Activated T-cell treated with anti-CD3 and anti-CD28 coated beads for 24 hours (primary cell): ENCODE measurements around the gene CHAD.
A peak's percentile ranks its signal among the peaks of the same experiment; 100 is the strongest.

Experiments used
- DNase-seq: peaks from one replicate; pipeline ENCODE4 v3.0.0-alpha.2; 2020; ENCODE audit warnings: low read depth

The CHAD gene, protein sequence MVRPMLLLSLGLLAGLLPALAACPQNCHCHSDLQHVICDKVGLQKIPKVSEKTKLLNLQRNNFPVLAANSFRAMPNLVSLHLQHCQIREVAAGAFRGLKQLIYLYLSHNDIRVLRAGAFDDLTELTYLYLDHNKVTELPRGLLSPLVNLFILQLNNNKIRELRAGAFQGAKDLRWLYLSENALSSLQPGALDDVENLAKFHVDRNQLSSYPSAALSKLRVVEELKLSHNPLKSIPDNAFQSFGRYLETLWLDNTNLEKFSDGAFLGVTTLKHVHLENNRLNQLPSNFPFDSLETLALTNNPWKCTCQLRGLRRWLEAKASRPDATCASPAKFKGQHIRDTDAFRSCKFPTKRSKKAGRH

DNA sequence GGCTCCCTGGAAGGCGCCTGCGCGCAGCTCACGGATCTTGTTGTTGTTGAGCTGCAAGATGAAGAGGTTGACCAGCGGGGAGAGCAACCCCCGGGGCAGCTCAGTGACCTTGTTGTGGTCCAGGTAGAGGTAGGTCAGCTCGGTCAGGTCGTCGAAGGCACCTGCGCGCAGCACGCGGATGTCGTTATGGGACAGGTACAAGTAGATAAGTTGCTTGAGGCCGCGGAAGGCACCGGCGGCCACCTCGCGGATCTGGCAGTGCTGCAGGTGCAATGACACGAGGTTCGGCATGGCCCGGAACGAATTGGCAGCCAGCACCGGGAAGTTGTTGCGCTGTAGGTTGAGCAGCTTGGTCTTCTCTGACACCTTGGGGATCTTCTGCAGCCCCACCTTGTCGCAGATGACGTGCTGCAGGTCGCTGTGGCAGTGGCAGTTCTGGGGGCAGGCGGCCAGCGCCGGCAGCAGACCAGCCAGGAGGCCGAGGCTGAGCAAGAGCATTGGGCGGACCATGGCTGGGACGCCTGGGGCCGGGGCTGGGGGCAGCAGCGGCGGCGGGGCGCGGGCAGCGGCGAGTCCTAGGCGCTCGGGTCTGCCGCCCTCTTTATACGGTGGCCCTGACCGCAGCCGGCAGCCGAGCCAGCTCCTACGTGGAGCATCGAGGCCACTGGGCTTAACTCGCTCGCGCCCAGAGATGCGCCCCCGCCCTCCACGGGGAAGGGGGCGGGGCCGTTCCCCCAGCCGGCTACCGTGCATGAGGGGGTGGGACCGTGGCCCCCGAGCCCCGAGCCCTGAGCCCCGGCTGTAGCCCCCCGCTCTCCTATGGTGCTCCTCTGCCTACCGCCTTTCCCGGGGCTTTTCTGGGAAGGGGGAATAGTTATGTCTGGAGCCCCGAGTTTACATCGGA, at the start of gene CHAD:
Gene CHAD, minus strand, starts transcription at position 577 of the 904 bp plus-strand sequence. Its CDS starts 67 bp downstream, at position 510.
- no peak for DNase-seq

DNA sequence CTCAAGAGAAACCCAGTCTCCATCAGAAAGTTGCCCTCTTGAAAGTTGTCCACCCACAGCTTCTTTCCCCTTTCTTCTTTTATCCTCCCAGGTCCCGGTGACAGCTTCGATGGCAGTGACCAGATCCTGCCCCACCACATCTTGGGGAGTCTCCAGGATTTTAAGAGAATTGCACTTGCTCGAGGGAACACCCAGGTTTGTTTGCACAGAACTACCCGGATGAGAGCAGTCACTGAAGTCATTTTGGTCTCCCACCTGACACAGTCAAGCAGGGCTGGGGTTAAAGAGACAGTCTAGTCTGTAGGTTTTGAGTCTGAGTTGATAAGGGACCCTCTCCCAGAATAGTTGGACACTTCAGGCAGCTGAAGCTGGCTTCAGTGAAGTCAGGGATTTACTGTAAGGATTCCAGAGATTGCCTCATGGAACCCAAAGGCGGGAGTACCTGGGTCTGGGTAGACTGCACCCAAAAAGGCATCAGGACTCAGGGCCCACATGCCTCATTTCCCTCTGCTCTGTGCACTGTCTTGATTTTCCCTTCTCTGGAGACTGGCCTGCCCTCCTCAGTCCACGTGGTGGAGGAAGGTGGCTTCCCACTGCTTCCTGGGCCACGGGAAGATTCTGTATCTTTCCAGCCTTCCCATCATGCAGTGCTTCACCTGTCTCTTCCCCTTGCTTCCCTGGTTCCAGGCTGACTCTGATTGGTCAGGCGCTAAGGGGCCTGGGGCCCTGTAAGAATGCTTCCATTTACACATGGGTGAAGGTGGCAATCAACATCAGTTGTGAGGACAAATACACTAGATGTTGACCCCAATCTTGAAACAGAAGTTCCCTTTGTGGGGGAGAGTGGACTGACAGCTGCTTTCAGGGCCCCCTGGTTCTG, 49.1 kb upstream of the CHAD start:
- no peak for DNase-seq

DNA sequence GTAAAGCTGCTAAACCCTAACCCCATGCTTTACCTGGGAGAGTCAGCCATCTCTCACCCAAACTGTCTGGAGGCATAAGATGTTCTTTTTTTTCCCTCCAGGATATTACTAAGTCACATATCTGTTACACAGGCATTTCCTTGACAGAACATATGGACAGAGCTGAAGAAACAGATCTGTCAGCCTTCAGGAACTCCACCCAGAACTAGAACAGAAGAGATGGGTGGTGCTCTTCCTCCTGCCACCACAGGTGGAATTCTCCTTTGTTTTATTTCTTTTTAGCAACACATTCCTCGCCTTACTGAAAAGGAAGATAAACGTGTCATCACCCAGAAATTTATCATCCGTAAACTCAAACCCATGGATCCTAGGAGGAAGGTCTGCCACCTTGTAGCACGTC, 48.3 kb upstream of the CHAD start:
- DNase-seq = no peak

DNA sequence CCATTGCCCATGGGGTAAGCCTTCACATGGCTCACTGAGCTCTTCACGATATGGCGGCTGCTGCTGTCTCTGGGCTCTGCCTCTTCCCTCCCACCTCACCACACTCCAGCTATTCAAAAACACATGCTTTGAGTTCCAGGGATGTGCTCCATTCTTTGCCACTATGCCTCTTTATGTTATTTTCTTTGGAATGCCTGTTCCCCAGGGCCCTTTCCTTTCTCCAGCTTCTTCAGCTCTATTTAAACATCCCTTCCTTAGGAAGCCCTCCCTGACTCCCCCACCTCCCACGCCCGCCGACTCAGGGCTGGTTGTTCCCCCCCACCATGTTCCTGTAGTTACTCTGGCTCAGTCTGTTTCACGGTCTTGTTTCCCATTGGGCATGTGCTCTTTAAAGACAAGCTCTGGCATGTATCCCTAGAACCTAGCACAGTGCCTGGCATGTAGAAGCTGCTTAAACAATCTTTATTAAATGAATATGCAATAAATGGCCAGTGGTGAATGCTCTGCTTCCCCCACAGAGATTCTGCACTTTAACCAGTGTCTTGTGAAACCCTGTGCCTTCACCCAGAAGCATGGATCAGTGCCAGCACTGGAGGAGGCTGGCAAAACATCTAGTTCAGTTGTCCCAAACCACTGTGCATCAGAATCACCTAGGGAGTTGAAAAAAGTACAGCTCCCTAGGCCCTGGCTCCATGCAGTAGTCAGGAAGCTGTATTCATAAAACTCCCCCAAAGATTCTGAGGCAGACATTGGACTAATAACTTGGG, 46.4 kb upstream of the CHAD start:
- no peak for DNase-seq

DNA sequence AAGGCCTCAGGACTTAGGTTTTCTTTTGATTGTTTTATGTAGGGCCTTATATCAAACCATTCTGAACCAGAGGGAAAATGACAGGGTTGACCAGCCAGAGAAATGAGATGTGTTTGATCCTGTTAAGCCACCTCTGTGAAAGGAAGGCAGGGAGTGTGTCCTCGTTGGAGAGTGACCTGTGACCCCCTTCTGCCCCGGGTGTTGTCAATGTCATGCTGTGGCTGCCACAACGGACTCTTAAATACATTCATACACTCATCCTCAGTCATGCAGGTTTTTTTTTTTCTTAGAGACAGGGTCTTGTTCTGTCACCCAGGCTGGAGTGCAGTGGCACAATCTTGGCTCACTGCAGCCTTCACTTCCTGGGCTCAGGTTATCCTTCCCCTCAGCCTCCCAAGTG, 45.7 kb upstream of the CHAD start:
- DNase-seq = no peak

DNA sequence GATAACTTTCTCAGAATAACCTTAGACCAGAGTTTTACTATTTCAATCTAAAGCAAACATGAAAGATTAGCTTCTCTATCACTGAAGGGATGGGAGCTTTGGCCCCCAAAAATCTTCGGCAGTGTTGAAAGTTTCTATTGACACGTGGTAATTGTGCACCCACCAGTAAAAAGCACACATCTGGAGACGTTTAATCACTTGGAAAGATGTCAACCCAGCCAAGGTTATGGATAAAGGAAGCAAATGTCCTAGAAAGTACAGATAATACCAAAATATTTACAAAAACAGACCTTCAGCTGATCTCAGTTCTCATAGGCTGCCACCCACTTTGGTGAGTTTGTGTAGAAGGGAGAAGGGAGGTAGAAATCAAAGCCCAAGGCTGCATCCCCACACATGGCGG, 44.8 kb upstream of the CHAD start:
- no peak for DNase-seq

DNA sequence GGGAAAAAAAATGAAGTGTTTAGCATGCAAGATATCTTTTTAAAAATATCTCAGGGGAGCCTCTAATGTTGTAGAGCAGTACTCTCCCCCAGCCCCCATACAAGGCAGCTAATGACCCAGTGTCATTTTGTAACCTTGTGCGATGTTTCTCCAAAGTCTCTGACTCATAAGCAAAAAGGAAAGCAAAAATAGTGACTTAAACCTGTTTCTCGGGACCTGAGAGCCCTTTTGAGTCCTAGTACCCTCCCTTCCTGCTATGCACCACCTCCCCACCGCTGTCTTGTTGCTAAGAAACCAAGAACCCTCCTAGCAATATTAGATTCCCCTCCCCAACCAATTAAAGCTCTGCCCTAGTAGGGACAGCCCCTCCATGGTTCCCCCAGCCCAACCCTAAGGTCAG, 42.4 kb upstream of the CHAD start:
- peak; percentile 41 for DNase-seq

DNA sequence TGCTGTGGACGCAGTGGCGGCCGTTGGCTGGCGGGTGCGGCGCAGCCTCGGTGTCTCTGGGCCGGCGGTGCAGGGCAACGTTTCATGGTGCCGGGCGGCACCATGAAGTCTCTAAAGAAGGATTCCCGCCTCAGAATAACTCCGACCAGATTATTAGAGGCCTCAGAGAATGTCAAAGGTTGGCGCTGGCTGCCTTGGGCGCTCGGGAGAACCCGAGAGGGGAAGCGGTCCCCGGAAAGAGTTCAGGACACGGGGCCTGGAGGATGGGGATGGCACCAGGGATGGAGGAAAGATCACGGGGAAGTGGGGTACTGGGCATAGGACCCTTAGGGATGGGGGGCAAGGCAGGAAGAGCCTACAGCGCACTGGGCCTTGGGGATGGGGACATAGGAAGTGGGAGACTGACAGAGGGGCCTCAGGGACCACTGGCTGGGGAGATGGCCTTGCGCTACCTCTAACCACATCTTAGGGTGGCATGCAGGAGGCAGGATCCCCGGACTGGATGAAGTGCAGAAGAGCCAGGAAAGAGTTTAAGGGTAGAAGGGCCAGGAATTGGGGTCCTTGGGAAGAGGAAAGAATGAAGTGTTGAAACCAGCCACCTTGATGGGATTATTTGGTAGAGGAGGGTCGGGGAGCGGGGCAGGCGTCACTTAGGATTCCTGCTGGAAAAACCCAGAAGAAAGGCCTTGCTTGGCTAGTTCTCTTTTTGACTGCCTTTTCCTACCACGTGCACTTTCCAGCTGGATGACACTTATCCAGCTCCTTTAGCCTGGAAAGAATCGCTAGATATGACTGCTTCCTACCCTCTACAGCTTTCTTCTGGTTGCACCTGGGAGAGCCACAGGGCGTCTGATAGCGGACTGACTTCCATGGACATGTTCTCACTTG, 40.1 kb upstream of the CHAD start:
- DNase-seq = no peak

DNA sequence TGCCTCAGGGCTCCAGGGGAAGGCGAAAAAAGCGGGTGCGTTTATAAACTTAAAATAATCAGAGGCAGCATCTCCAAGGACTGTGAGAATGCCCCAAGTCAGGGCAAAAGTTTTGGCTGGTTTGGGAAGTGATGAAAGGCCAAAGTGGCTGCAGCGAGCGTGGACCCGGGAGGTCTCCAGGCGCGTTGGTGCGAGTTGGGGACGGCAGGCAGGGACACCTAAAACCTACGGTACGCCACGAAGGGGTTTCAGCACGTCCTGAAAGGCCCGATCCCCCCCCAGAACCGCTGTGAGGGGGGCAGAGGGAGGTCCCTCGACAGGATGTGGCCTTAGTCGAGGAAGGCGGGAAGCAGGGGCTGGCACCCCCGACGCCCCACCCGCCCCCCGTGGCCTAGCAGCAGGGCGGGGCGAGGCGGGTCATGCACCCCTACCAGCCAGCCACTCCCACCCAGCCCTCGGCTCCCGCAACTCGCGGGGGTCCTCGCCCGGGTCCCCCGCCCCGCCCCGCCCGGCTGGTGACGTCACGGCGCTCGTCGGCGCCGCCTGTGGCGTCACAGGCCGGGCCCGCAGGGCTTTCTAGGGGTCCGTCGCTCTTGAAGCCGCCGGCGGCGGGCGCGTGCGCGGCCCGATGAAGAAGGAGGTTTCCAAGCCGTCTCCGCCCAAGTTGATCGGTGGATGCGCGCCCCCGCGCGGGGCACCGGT, 39.3 kb upstream of the CHAD start, which contains the start of gene MYCBPAP:
Gene MYCBPAP, plus strand, starts transcription at position 569 of the 702 bp plus-strand sequence. CDS start 236 bp downstream, outside the sequence.
- peak; percentile 71 for DNase-seq

DNA sequence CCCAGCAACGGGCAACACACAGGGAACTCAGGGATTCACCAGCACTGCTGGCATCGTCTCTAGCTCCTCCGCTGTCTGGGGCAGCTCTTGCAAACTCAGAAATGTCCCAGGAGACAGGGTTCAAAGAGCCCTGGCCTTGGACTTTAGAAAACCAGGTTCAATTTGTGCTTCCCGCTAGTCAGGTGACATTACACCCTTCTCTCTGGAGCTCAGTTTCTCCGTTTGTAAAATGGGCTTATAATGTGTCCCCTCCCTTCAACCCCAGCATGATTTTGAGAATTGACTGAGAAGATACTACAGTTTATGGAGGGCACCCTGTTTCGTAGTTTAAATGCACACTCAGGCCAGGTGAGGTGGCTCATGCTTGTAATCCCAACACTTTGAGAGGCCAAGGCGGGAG, 37.6 kb upstream of the CHAD start:
- DNase-seq = no peak

DNA sequence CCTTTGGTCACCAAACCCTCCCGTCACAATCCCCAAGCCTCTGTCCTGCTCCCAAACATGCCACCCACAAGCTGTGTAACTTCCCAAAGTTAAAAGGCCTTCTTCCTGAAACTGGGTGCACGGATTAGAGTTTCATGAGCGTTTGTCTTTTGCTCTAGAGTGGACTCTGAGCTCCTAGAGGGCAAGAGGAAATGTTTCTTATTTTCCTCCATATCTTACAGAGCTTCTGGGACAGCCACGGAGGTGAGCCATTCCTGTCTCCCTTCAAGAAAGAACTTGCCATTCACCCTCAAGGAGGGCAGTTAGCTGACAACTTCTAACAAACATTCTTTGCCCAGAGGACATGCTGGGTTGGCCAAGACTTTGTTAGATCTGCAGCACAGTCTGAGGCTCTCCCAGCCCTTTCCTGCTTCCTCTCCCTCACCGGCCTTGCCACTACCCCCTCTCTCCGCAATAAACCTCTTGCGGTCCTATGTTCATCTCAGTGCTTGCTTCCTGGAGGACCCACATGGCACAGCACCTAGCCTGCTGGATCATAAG, 37.0 kb upstream of the CHAD start:
- DNase-seq = no peak

DNA sequence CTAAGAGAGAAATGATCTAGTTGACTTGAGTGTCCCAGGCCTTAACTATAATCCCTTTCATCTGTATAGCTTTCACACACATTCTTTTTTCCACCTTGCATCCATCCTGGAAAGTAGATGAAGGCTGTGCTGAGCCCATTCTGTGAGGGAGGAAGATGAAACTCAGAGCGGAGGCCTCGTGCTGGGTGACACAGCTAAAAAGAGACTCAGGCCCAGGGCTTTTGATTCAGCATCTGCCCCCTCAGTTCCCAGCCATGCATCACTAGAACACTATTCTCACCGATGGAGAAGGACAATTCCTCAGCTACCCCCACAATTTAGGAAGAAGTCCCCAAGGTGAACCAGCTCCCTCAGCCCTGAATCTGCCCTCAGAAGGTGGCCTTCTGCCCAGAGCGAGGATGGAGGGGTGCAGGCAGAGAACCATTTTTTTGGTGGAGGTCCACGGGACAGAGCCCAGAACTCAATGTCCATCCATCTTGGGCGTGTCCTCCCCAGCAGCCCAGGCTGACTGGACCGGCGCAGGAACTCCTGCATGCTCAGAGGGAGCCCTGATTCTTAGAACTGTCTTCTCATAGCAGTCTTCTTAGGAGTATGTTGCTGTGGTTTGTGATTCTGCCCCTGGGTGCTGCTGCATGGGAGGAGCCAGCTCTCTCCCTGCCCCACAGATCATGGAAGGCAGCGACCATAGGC, 33.8 kb upstream of the CHAD start:
- DNase-seq = no peak

DNA sequence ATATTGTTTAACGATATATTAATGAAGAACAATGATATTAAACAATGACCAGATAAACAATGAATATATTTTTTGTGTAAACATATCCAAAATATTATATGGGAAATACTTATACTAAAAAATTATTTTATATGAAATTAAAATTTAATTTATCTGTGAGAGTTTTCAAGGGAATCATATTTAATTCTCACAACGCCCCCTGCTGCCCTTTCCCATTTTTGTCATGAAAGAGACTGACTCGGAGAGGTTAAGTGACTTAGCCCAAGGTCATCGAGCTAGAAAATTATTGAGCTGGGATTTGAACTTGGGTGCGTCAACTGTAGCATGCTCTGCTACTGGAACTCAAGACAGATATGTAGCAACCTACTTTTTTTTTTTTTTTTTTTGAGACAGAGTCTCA, 32.4 kb upstream of the CHAD start:
- DNase-seq = no peak

DNA sequence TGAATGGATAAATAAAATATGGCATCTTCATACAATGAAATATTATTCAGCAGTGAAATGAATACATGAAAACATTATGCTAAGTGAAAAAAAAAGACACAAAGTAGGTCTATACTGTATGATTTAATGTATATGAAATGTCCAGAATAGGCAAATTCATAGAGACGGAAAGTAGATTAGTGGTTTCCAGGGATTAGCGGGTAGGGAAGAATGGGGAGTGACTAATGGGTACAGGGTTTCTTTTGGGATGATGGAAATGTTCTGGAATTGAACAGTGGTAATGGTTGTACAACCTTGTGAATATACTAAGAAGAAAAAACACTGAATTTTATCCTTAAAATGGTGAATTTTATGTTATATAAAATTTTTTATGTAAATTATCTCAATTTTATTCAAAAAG, 31.0 kb upstream of the CHAD start:
- DNase-seq = no peak

DNA sequence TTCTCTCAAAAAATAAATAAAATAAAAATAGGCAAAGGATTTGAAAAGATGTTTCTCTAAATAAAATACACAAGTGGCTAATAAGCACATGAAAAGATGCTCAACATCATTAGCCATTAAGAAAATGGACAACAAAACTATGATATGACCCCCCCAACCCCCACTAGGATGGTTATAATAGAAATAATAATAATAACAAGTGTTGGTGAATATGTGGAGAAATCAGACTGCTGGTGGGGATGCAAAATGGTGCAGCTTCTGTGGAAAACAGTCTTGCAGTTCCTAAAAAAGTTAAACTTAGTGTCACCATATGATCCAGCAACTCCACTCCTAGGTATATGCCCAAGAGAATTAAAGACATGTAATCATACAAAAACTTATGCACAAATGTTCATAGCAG, 30.6 kb upstream of the CHAD start:
- DNase-seq = no peak

DNA sequence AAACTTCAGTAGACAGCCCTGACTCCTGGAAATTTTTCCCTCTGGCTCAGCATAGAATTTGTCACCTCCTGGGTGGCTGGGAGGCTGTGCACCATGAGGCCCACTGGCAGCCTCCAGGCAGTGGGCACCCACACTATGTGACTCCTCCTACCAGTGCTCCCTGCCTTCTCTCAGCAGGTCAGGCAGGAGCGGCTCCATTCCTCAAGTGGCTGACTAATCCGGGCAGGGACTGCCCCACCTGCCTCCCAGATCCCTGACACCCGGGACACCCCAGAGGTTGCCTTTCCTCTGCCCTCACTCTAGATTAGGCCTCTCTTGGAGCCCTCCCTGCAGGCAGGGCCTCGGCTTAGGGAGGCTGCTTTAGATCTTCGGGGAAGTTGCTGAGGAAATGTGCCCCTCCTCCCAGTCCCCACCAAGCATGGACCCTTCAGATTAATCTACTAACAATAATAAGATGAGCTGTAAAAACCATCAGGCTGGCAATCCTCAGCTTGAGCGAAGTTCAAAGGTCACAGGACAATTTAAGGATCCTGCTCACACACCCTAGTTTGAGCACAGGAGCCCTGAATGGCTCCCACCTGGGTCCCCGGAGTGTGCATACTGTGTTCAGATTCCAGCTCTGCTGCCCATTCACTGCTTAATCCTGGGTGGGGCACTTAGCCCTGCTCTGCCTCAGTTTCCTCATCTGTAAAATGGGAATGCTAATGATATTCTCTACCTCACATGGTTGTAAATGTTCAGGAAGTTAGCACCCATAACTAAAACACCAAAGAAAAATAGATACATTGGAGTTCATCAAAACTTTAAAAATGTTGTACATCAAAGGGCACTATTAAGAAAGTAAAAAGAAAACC, 29.6 kb upstream of the CHAD start:
- no peak for DNase-seq

DNA sequence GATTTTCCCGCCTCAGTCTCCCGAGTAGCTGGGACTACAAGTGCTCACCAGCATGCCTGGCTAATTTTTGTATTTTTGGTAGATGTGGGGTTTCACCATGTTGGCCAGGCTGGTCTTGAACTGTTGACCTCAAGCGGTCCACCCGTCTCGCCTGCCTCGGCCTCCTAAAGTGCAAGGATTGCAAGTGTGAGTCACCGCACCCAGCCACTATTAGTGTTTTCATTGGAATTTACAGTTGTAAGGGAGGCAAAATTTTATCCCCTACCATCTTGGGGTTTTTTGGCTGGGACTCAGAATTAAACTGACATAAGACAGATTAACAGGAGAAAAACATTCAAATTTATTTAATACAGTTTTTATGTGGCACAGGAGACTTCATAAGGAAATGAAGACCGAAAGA, 27.2 kb upstream of the CHAD start:
- no peak for DNase-seq
